A549 (cell line): Measurements from ENCODE around the gene PIK3C2B. TPM values are rescaled to one million over a fixed set of nuclear protein-coding genes. Genes with fewer than 3 reads are reported as not detected.

ENCODE experiments used
- ATAC-seq, 2 experiments: fragments of 200-7000 bp in 1 of 2; fragments of >200 bp in 1 of 2; cut with Nextera tagmentation in 1 of 2; cut with Tn5 transposase in 1 of 2; 3 replicates each; pipeline versions ENCODE4 v1.8.0 to v1.9.1; 2018 to 2020; ENCODE audit warnings: mild to moderate bottlenecking in 1 of 2, moderate library complexity in 1 of 2
- CTCF ChIA-PET: fragments of 300-600 bp; sonication (Branson Sonifier 250); formaldehyde crosslinking; extraction: SDS; loops from one replicate; lab custom pipeline; 2021; ENCODE audit warnings: antibody characterized with exemption, inconsistent platforms; lab: Yijun Ruan, JAX
- POLR2A ChIA-PET: fragments of 350-600 bp; formaldehyde crosslinking; extraction: SDS; loops from one replicate; lab custom pipeline; 2021; ENCODE audit warnings: antibody characterized with exemption, inconsistent platforms; lab: Yijun Ruan, JAX
- DNase-seq, 2 experiments: peaks; one replicate each; pipeline versions ENCODE4 v3.0.0 to v3.0.0-alpha.2; 2011 to 2016; ENCODE audit warnings: low read depth in 1 of 2, low spot score in 1 of 2
- FAIRE-seq: peaks from 2 replicates; lab custom pipeline; 2011; peaks lifted over from hg19 to GRCh38; lab: Jason Lieb, UNC
- H3K27ac ChIP-seq, 2 experiments: fragments of >200 bp; sonication (Bioruptor Twin); formaldehyde crosslinking; 3 replicates each; pipeline ENCODE4 v1.5.1; 2016 to 2017
- H3K4me1 ChIP-seq: fragments of >200 bp; sonication (Bioruptor Twin); formaldehyde crosslinking; 3 replicates; pipeline ENCODE4 v1.6.1; 2016
- H3K4me2 ChIP-seq: fragments of >200 bp; sonication (Bioruptor Twin); formaldehyde crosslinking; 3 replicates; pipeline ENCODE4 v1.6.1; 2016
- H3K4me3 ChIP-seq: fragments of >200 bp; sonication (Bioruptor Twin); formaldehyde crosslinking; 3 replicates; pipeline ENCODE4 v1.5.1; 2016
- H3K9me3 ChIP-seq: fragments of >200 bp; sonication (Bioruptor Twin); formaldehyde crosslinking; 3 replicates; pipeline ENCODE4 v1.6.1; 2016
- BCL3 ChIP-seq: fragments of >200 bp; sonication (Bioruptor Twin); formaldehyde crosslinking; IDR thresholded peaks from 3 replicates; pipeline ENCODE4 v1.6.1; 2016
- CEBPB ChIP-seq, 2 experiments: fragments of >200 bp in 1 of 2; sonication (Bioruptor Twin) in 1 of 2; formaldehyde crosslinking in 1 of 2; IDR thresholded peaks; 2 replicates each; pipeline ENCODE4 v1.6.1; 2012 to 2016
- CTCF ChIP-seq: fragments of >200 bp; sonication (Bioruptor Twin); formaldehyde crosslinking; IDR thresholded peaks from 3 replicates; pipeline ENCODE4 v1.5.1; 2016
- EHF ChIP-seq: fragments of 250-450 bp; sonication (Bioruptor Pico); IDR thresholded peaks from 2 replicates; pipeline ENCODE4 v1.5.0; 2020; ENCODE audit warnings: mild to moderate bottlenecking
- EP300 ChIP-seq, 2 experiments: fragments of >200 bp; sonication (Bioruptor Twin); formaldehyde crosslinking; IDR thresholded peaks; 2 replicates in 1 of 2; 3 replicates in 1 of 2; pipeline ENCODE4 v1.6.1; 2016 to 2017
- GATA3 ChIP-seq: IDR thresholded peaks from 2 replicates; pipeline ENCODE4 v1.6.1; 2012; ENCODE audit warnings: borderline replicate concordance
- HOXB5 ChIP-seq: fragments of 250-450 bp; sonication (Bioruptor Pico); IDR thresholded peaks from 2 replicates; pipeline ENCODE4 v1.5.0; 2020; ENCODE audit warnings: mild to moderate bottlenecking, moderate library complexity
- KDM1A ChIP-seq: fragments of 200-600 bp; sonication (generic); IDR thresholded peaks from 2 replicates; pipeline ENCODE4 v1.6.1; 2016; ENCODE audit warnings: low read depth, mild to moderate bottlenecking
- MAZ ChIP-seq: fragments of 150-350 bp; IDR thresholded peaks from 2 replicates; pipeline ENCODE4 v1.6.1; 2014; ENCODE audit warnings: antibody characterized with exemption, low read depth, low read length, borderline replicate concordance
- NR3C1 ChIP-seq: fragments of >200 bp; sonication (Bioruptor Twin); formaldehyde crosslinking; IDR thresholded peaks from 3 replicates; pipeline ENCODE4 v1.6.1; 2017
- PHF8 ChIP-seq: fragments of 200-600 bp; sonication (generic); IDR thresholded peaks from 2 replicates; pipeline ENCODE4 v1.6.1; 2016; ENCODE audit warnings: low read depth, mild to moderate bottlenecking, antibody characterized with exemption, moderate library complexity, borderline replicate concordance
- POLR2A ChIP-seq: IDR thresholded peaks from 2 replicates; pipeline ENCODE4 v1.6.1; 2012; ENCODE audit warnings: mild to moderate bottlenecking, low read length
- POLR2AphosphoS2 ChIP-seq: conservative IDR thresholded peaks from 2 replicates; pipeline ENCODE4 v1.6.1; 2012; ENCODE audit warnings: low read length, improper control_type of control experiment, inconsistent platforms
- RCOR1 ChIP-seq: fragments of 150-350 bp; IDR thresholded peaks from 2 replicates; pipeline ENCODE4 v1.6.1; 2014; ENCODE audit warnings: antibody characterized with exemption, low read length, low read depth
- RFX5 ChIP-seq: fragments of 450-650 bp; IDR thresholded peaks from 2 replicates; pipeline ENCODE4 v1.7.1; 2014; ENCODE audit warnings: antibody characterized with exemption, mild to moderate bottlenecking, moderate library complexity
- SREBF2 ChIP-seq: fragments of 450-650 bp; IDR thresholded peaks from 2 replicates; pipeline ENCODE4 v1.6.1; 2014; ENCODE audit warnings: mild to moderate bottlenecking, moderate library complexity
- TFCP2L1 ChIP-seq: fragments of 250-450 bp; sonication (Bioruptor Pico); IDR thresholded peaks from 2 replicates; pipeline ENCODE4 v1.5.0; 2021; ENCODE audit warnings: mild to moderate bottlenecking
- USF2 ChIP-seq: fragments of 450-650 bp; IDR thresholded peaks from 2 replicates; pipeline ENCODE4 v1.6.1; 2014; ENCODE audit warnings: antibody characterized with exemption
- ZSCAN20 ChIP-seq: fragments of 250-450 bp; sonication (Bioruptor Pico); IDR thresholded peaks from 2 replicates; pipeline ENCODE4 v1.8.0; 2022; ENCODE audit warnings: mild to moderate bottlenecking, moderate library complexity
- WGBS: methylation state at CpG from one replicate; pipeline ENCODE4 v1.1.6; 2017; ENCODE audit errors: missing lambda C conversion rate; 5-methylcytosine and 5-hydroxymethylcytosine counted together
- polyA plus RNA-seq, 4 experiments: library from polyadenylated mRNA; depleted of rRNA in 3 of 4; stranded (reverse); fragments of >200 nt; fragmentation: RNase III in 1 of 4; extraction: RNeasy Plus Mini Kit Qiagen cat#74134 plus additional on column Dnase treatment in 1 of 4; gene quantifications; 2 replicates in 3 of 4; 3 replicates in 1 of 4; pipeline ENCODE4 v1.2.3, GENCODE V29; 2011 to 2017
- TF ChIP-seq, protein P1 (sequence below): fragments of 200-600 bp; sonication (generic); IDR thresholded peaks from 2 replicates; pipeline ENCODE4 v1.6.1; 2016; ENCODE audit warnings: antibody characterized with exemption, mild to moderate bottlenecking, moderate library complexity
- TF ChIP-seq, protein P2 (sequence below): fragments of >200 bp; sonication (Bioruptor Twin); formaldehyde crosslinking; IDR thresholded peaks from 2 replicates; pipeline ENCODE4 v1.6.1; 2016
- TF ChIP-seq, protein P3 (sequence below): fragments of 250-450 bp; sonication (Bioruptor Pico); IDR thresholded peaks from 2 replicates; pipeline ENCODE4 v1.5.0; 2021; ENCODE audit warnings: mild to moderate bottlenecking, moderate library complexity, borderline replicate concordance

The PIK3C2B gene
- polyA plus RNA-seq, 2 of the 4 experiments (the other 2 are of a cell fraction): 9.2 to 9.7 TPM

DNA sequence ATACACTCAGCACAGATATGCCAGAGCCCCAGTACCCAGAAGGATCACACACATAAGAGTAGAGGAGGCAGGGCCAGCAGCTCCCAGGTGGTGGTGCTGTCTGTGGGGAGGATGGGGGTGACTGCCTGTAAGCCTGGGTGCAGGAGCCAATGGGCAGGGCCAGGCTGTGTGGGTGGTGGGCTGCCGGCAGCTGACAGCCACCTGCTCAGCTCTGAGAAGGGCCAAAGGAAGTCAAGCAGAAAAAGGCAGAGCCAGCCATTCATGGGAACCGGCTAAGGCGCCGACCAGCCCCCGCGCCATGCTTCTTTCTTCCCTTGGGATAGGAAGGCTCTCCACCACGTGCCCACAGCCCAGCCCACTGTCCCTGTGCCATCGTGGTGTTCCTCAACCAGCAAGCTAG lies 14.1 kb downstream of the PIK3C2B start (continued):
- TF ChIP-seq BCL3 (no peak), EHF (CRISPR knock-in tag) (no peak), RFX5 (no peak), PHF8 (no peak)
- TF ChIP-seq, protein P1, sequence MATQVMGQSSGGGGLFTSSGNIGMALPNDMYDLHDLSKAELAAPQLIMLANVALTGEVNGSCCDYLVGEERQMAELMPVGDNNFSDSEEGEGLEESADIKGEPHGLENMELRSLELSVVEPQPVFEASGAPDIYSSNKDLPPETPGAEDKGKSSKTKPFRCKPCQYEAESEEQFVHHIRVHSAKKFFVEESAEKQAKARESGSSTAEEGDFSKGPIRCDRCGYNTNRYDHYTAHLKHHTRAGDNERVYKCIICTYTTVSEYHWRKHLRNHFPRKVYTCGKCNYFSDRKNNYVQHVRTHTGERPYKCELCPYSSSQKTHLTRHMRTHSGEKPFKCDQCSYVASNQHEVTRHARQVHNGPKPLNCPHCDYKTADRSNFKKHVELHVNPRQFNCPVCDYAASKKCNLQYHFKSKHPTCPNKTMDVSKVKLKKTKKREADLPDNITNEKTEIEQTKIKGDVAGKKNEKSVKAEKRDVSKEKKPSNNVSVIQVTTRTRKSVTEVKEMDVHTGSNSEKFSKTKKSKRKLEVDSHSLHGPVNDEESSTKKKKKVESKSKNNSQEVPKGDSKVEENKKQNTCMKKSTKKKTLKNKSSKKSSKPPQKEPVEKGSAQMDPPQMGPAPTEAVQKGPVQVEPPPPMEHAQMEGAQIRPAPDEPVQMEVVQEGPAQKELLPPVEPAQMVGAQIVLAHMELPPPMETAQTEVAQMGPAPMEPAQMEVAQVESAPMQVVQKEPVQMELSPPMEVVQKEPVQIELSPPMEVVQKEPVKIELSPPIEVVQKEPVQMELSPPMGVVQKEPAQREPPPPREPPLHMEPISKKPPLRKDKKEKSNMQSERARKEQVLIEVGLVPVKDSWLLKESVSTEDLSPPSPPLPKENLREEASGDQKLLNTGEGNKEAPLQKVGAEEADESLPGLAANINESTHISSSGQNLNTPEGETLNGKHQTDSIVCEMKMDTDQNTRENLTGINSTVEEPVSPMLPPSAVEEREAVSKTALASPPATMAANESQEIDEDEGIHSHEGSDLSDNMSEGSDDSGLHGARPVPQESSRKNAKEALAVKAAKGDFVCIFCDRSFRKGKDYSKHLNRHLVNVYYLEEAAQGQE: no peak

GRCh38 chr1:204479387-204480136 lies 15.0 kb downstream of the PIK3C2B start:
- Histone ChIP-seq H3K4me1 (peaks cover 20% of the 10 kb centered on the region), H3K4me2 (no peak overlapping the region), H3K27ac (no peak overlapping the region), H3K9me3 (no peaks in the 10 kb centered on the region), H3K4me3 (no peak overlapping the region)
- FAIRE-seq (no peak), ATAC-seq (no peak), DNase-seq (no peak)
- TF ChIP-seq RCOR1: no peak
- TF ChIP-seq HOXB5 (CRISPR knock-in tag): no peak
- no peak for TF ChIP-seq BCL3
- TF ChIP-seq ZSCAN20 (CRISPR knock-in tag): no peak
- no peak for TF ChIP-seq POLR2A
- TF ChIP-seq, protein P2, sequence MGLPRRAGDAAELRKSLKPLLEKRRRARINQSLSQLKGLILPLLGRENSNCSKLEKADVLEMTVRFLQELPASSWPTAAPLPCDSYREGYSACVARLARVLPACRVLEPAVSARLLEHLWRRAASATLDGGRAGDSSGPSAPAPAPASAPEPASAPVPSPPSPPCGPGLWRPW: no peak
- no peak for TF ChIP-seq NR3C1
- no peak for TF ChIP-seq GATA3
- no peak for TF ChIP-seq CEBPB (IDR thresholded peaks at IDR 0.05)
- TF ChIP-seq POLR2AphosphoS2: no peak
- ChIA-PET POLR2A (no interaction called here), CTCF (interaction anchor here (0.8 to 5.9 kb wide), 11 partner anchors 14 to 328 kb away, joined by 3 to 43 read pairs (median 8); partner anchors contain the start of gene PIK3C2B)
- WGBS: 87% methylated on average over 13 of the region's 13 CpGs

GRCh38 chr1:204478921-204479320 lies 15.7 kb downstream of the PIK3C2B start:
- 75% methylated on average over 2 of the region's 2 CpGs for WGBS
- H3K4me1 ChIP-seq: peaks cover 14% of the 10 kb centered on the region
- ATAC-seq: no peak
- H3K4me2 ChIP-seq: no peak overlapping the region
- POLR2A ChIA-PET: no interaction called here
- no peak overlapping the region for H3K27ac ChIP-seq
- CTCF ChIA-PET: interaction anchor here (0.6 to 5.9 kb wide), 11 partner anchors 13 to 328 kb away, joined by 3 to 43 read pairs (median 8); partner anchors contain the start of gene PIK3C2B
- no peak for FAIRE-seq
- DNase-seq: no peak
- H3K9me3 ChIP-seq: no peaks in the 10 kb centered on the region
- no peak overlapping the region for H3K4me3 ChIP-seq
- TF ChIP-seq EHF (CRISPR knock-in tag): no peak
- no peak for TF ChIP-seq CTCF
- no peak for TF ChIP-seq TFCP2L1 (CRISPR knock-in tag)
- no peak for TF ChIP-seq RFX5
- TF ChIP-seq BCL3: no peak
- TF ChIP-seq, protein P3, sequence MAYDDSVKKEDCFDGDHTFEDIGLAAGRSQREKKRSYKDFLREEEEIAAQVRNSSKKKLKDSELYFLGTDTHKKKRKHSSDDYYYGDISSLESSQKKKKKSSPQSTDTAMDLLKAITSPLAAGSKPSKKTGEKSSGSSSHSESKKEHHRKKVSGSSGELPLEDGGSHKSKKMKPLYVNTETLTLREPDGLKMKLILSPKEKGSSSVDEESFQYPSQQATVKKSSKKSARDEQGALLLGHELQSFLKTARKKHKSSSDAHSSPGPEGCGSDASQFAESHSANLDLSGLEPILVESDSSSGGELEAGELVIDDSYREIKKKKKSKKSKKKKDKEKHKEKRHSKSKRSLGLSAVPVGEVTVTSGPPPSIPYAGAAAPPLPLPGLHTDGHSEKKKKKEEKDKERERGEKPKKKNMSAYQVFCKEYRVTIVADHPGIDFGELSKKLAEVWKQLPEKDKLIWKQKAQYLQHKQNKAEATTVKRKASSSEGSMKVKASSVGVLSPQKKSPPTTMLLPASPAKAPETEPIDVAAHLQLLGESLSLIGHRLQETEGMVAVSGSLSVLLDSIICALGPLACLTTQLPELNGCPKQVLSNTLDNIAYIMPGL (CRISPR knock-in tag): no peak
- no peak for TF ChIP-seq MAZ
- no peak for TF ChIP-seq SREBF2
- no peak for TF ChIP-seq EP300 (IDR thresholded peaks at IDR 0.05)
- no peak for TF ChIP-seq USF2
- no peak for TF ChIP-seq KDM1A
